ENCODE data around the gene WWOX.

Gene WWOX

GRCh38 chr16:78987666-78988065 lies 888.2 kb downstream of the WWOX start:
- DNase-seq, result no peak

DNA sequence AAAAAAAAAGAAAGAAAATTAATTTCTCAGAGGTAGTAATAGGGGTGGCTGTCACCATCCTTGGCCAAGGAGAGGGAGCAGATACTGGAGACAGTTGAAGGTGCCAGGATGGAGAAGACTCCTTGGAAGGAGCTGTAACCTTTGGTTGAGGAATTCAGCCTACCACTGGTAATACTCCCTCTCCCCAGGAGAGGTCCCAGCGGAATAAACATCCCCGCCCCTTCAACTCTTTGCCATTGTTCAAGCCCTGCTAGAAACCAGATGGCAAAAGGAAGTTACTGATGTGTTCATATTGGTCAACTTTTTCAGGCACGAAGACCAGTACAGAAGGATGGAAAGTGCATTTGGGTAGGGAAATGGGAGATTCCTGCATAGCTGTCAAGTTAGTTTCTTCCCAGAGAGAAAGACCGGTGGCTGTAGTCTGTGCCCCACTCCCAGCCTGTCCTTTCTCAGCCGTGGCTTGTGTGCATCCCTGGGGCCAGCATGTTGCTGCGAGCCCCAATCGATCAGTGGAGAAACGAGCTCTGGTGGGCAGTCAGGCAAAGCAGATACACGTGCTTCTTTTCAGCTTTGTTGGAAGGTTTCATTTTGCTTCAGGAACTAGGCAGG lies 889.0 kb downstream of the WWOX start:
- no peak for DNase-seq

DNA sequence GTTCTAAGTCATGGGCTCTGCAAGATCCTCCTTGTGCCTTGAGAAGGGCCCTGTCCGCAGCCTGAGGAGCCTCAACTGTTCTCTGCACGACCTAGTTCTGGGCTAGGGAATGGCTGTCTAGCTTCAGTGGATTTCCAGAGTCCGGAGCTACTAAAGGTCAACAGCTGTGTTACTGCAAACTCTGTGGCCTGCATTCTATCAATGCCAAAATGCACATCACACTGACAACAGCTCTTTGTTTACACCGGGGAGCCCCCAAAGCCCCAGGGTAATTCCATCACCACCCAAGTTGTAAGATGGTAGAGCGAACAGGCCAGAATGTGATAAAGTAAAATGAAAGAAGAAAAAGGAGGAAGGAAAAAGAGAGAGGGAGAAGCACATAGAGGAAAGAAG lies 890.9 kb downstream of the WWOX start:
- no peak for DNase-seq

DNA sequence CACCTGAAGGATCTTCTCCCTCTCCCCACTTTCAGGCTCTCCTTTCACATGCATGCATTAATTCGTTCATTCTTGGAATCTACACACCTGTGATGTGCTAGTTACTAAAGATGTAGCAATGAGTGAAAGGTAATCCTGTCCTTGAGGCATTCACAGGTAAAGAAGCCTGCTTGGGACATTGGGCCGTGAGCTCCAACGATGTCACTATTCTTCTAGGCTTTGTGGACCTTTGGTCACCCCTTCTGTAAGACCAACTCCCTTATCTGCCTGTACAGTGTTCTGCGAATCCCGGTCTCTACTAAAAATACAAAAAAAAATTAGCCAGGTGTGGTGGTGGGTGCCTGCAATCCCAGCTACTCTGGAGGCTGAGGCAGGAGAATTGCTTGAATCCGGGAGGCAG lies 892.5 kb downstream of the WWOX start:
- no peak for DNase-seq

DNA sequence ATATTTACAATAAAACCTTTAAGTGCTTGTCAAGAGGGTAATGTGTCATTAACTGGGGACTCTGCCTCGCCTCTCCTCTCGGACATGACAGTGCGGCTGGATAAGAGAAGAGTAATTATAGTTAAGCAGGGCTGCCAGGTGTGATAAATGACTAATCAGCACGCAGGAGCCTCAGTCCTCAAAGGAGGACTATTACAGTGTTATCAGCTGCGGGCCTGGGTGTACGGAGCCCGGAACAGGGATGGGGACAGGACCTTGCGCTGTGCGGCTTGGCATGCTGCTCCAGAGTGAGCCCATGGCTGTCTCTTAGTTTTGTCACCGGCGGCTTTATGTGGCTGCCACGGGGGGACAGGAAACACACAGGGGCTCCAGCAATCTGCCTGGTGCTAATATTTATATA lies 893.9 kb downstream of the WWOX start:
- DNase-seq, result no peak

- DNase-seq, result no peak
These were observed 894.8 kb downstream of the WWOX start for GRCh38 chr16:78994135-78994745.

GRCh38 chr16:78995441-78995840 lies 896.0 kb downstream of the WWOX start:
- DNase-seq, result no peak

DNA sequence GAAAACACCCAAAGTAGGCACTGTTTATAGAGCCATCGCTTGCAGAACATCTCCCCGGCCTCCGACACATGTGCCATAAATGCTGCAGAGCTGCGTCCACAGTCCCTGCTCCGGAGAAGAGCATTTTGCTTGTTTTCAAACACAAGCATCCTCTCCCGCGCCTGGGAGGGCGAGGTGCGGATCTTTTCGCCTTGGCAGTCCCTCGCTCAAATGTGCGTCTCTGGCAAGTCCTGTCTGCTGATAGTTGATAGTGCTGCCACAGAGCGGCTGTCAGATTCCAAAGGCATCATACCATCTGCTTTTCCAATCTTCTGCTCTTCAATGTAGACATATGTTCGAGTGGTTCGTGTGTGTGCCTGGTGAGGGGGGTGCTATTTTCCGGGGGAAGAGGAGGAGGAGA lies 897.3 kb downstream of the WWOX start:
- DNase-seq, result no peak

DNA sequence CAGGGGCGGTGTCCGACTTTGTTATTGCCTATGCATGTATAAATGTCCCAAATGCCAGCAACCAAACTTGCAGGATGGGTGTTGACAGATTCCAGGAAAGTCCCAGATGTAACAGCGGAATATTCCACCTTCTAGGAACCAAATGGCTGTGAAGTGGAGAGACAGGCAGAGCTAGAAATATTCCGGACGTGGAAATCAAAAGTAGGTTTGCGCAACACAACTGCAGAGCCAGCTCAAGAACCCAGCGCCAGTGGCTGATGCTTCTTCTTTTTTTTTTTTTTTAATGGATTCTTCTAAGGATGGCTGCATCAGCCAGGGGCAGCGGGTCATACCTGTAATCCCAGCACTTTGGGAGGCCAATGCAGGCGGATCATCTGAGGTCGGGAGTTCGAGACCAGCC lies 899.4 kb downstream of the WWOX start:
- DNase-seq, result no peak

GRCh38 chr16:79001156-79001967 lies 901.9 kb downstream of the WWOX start:
- no peak for DNase-seq

GRCh38 chr16:79003026-79003609 lies 903.7 kb downstream of the WWOX start:
- no peak for DNase-seq

GRCh38 chr16:79004309-79004708 lies 904.9 kb downstream of the WWOX start:
- no peak for DNase-seq

DNA sequence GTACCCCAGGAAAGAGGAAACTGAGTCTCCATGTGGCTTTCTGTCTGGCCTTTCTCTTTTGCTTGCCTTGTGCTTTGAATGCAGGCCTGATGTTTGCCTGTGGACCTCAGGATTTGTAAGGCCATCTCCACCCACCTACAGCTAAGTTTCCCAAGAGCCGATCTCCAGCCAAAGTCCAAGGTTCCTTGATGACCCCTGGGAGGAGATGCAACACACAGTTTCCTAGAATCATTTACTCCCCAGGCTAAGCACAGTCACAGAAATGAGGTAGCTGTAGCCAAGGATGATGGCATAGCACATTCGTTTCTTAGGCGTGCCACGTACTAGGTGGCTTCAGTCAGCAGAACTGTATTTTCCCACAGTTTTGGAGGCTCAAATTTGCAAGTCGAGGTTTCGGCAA lies 905.6 kb downstream of the WWOX start:
- DNase-seq, result no peak

GRCh38 chr16:79006206-79006605 lies 906.8 kb downstream of the WWOX start:
- DNase-seq, result no peak

DNA sequence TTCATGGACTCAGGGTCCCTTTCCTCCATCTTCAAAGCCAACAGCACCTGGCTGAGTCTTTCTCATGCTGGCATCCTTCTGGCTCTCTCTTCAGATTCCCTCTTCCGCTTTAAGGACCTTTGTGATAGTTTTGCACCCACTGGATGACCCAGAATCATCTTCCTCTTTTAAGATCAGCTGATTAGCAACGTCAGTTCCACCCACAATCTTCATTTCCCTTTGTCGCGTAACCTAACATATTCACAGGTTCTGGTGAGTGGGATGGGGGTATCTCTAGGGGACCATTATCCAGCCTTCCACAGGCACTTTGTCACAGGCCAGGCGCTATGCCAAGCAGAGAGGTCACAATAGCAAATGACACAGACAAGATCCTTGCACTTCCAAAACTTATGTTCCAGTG lies 907.3 kb downstream of the WWOX start:
- no peak for DNase-seq

GRCh38 chr16:79007614-79008013 lies 908.2 kb downstream of the WWOX start:
- DNase-seq, result peak; percentile 69

GRCh38 chr16:79008036-79008868 lies 908.8 kb downstream of the WWOX start:
- peak; percentile 52 for DNase-seq

DNA sequence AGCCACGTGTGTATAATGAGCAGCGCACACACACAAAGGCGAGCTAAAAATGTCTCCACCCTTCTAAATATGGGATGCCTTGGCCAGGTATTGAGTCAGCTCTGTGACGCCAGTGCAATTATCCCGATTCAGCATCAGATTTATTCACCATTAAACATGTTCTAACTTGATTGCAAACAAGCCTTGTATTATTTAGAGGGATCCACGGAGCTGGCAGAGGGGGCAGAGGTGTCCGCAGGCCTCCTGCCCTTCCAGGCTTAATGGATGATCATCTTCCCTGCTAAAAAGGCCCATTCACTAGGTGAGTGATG lies 909.4 kb downstream of the WWOX start:
- DNase-seq, result no peak

- DNase-seq, result no peak
These were observed 910.4 kb downstream of the WWOX start for GRCh38 chr16:79009896-79010295.

DNA sequence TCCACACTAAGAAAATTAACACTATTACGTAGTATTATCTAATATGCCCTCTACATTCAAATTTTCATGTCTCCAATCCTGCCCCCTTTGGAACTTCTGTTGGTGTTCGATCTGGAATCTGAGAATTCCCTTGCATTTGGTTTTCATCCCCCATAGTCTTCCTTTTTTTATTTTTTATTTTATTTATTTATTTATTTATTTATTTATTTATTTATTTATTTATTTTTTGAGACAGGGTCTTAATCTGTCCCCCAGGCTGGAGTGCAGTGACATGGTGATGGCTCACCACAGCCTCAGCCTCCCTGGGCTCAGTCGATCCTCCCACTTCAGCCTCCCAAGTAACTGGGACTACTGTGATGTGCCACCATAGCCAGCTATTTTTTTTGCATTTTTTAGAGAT lies 911.8 kb downstream of the WWOX start:
- DNase-seq, result no peak

GRCh38 chr16:79012671-79013434 lies 913.4 kb downstream of the WWOX start:
- DNase-seq, result no peak

- DNase-seq, result no peak
These were observed 914.6 kb downstream of the WWOX start for GRCh38 chr16:79013930-79014660.

All from activated CD4-positive, alpha-beta T cell treated with anti-CD3 and anti-CD28 coated beads, Interleukin-2, Interleukin-6, amounts not matched to agents 100 ng/mL and 50 ng/mL, durations not matched to agents 16 hours and 8 hours (primary cell).